CD4-positive, alpha-beta T cell (primary cell): ENCODE results near the gene RSBN1. TPM values are rescaled to one million over a fixed set of nuclear protein-coding genes. Genes with fewer than 3 reads are reported as not detected.

Experiments used
- ATAC-seq: fragments of 200-7000 bp; cut with Tn5 transposase; one replicate; pipeline ENCODE4 v1.10.0; 2022; ENCODE audit warnings: mild to moderate bottlenecking; ENCODE audit not compliant: poor library complexity
- CTCF ChIA-PET: fragments of 350-600 bp; sonication (Branson Sonifier 250); formaldehyde crosslinking; loops from one replicate; lab custom pipeline; 2021; ENCODE audit warnings: antibody characterized with exemption, inconsistent platforms; lab: Charles Lee
- POLR2A ChIA-PET: fragments of 350-600 bp; sonication (Branson Sonifier 250); formaldehyde crosslinking; loops from one replicate; lab custom pipeline; 2021; ENCODE audit warnings: antibody characterized with exemption, inconsistent platforms; lab: Charles Lee
- DNase-seq, 14 experiments: peaks; one replicate each; pipeline ENCODE4 v3.0.0-alpha.2; 2013 to 2020; ENCODE audit warnings: mixed read lengths in 2 of 14
- H3K27ac ChIP-seq, 2 donors: one replicate each; pipeline versions ENCODE4 v1.5.1 to v1.7.0; 2013; ENCODE audit warnings: low read length in 2 of 2, low read depth in 1 of 2, mild to moderate bottlenecking in 1 of 2
- H3K27me3 ChIP-seq, 2 experiments: 1 replicate in 1 of 2; 2 replicates in 1 of 2; pipeline versions ENCODE4 v1.6.1 to v1.7.0; 2013; ENCODE audit warnings: low read length in 2 of 2, control low read depth in 1 of 2, mild to moderate bottlenecking in 1 of 2, moderate library complexity in 1 of 2; ENCODE audit not compliant: insufficient read depth in 2 of 2, control insufficient read depth in 1 of 2
- H3K36me3 ChIP-seq: one replicate; pipeline ENCODE4 v1.6.1; 2013; ENCODE audit warnings: low read length, control low read depth; ENCODE audit not compliant: insufficient read depth
- H3K4me1 ChIP-seq: one replicate; pipeline ENCODE4 v1.6.1; 2013; ENCODE audit warnings: low read length, control low read depth; ENCODE audit not compliant: insufficient read depth
- H3K4me3 ChIP-seq: one replicate; pipeline ENCODE4 v1.5.1; 2013; ENCODE audit warnings: mild to moderate bottlenecking, low read length, moderate library complexity
- H3K9me3 ChIP-seq, 2 experiments: 1 replicate in 1 of 2; 2 replicates in 1 of 2; pipeline versions ENCODE4 v1.6.1 to v1.7.0; 2013; ENCODE audit warnings: low read length in 2 of 2, mild to moderate bottlenecking in 2 of 2, control low read depth in 1 of 2, moderate library complexity in 1 of 2; ENCODE audit not compliant: control insufficient read depth in 1 of 2, insufficient read depth in 1 of 2
- H3K27ac Mint-ChIP-seq: one replicate; pipeline ENCODE4 v1.8.0; 2020; ENCODE audit warnings: mixed read lengths
- H3K27me3 Mint-ChIP-seq: one replicate; pipeline ENCODE4 v1.8.0; 2021; ENCODE audit warnings: mixed read lengths
- H3K36me3 Mint-ChIP-seq: one replicate; pipeline ENCODE4 v1.8.0; 2021; ENCODE audit warnings: low read depth, mixed read lengths
- H3K4me1 Mint-ChIP-seq: one replicate; pipeline ENCODE4 v1.8.0; 2021; ENCODE audit warnings: low read depth, mixed read lengths
- H3K4me3 Mint-ChIP-seq: one replicate; pipeline ENCODE4 v1.8.0; 2020; ENCODE audit warnings: mild to moderate bottlenecking, mixed read lengths
- H3K9me3 Mint-ChIP-seq: one replicate; pipeline ENCODE4 v1.8.0; 2020; ENCODE audit warnings: mixed read lengths
- CTCF ChIP-seq: fragments of 200-600 bp; IDR thresholded peaks from one replicate; pipeline ENCODE4 v1.8.0; 2022; ENCODE audit warnings: antibody characterized with exemption, mild to moderate bottlenecking
- intact Hi-C, 2 experiments: fragments of 100-400 bp; cut with DNase I in 1 of 2; cut with micrococcal nuclease in 1 of 2; formaldehyde crosslinking; loops; one replicate each; pipeline versions ENCODE4 v1.15.1 to v1.9.0; 2023 to 2025; cut with DNase I, micrococcal nuclease
- total RNA-seq, 174 experiments: library from RNA in 2 of 174; stranded (reverse) in 2 of 174; gene quantifications; one replicate each; pipeline ENCODE4 v1.2.3 and lab custom pipeline; 2021 to 2026

RSBN1 gene
- total RNA-seq, 2 experiments from 2014 or later = 44.2 to 44.6 TPM

GRCh38 chr1:113835686-113836290 is 23.5 kb upstream of the RSBN1 start:
- H3K4me1 Mint-ChIP-seq = peaks cover 11% of the 10 kb centered on the region
- ChIA-PET CTCF (interaction anchor here (1.1 to 3.7 kb wide), 8 partner anchors 13 to 447 kb away, joined by 3 to 31 read pairs (median 4); partner anchors contain the start of genes AP4B1, DCLRE1B, HIPK1 and RSBN1), POLR2A (interaction anchor here (0.6 to 3.3 kb wide), 5 partner anchors 23 to 745 kb away, joined by 3 to 24 read pairs (median 4); partner anchors contain the start of genes AP4B1, DCLRE1B, HIPK1 and RSBN1)
- DNase-seq (peak in 4 of 14 experiments; percentile 48 to 80 (median 74)), ATAC-seq (peak; percentile 57)
- H3K27me3 Mint-ChIP-seq = no peaks in the 10 kb centered on the region
- TF ChIP-seq CTCF = peak; percentile 86
- H3K9me3 ChIP-seq = no peaks in the 10 kb centered on the region
- no peak overlapping the region for H3K27ac Mint-ChIP-seq
- peaks cover 46% of the 10 kb centered on the region for H3K36me3 ChIP-seq
- H3K36me3 Mint-ChIP-seq = peaks cover 71% of the 10 kb centered on the region
- no peaks in the 10 kb centered on the region for H3K9me3 Mint-ChIP-seq
- no peaks in the 10 kb centered on the region for H3K27me3 ChIP-seq
- H3K27ac ChIP-seq = no peak overlapping the region
- H3K4me1 ChIP-seq = no peaks in the 10 kb centered on the region
- H3K4me3 Mint-ChIP-seq = no peak overlapping the region
- no peak overlapping the region for H3K4me3 ChIP-seq
- intact Hi-C loops = loop anchor here (1.0 to 10.0 kb wide), 9 partner anchors 33 to 701 kb away; partner anchors contain the start of genes DCLRE1B (in 2 of the 2), OLFML3 (in 1 of the 2) and PTPN22 (in 1 of the 2)

- H3K4me1 Mint-ChIP-seq = peaks cover 11% of the 10 kb centered on the region
- no peak overlapping the region for H3K4me3 ChIP-seq
- no peaks in the 10 kb centered on the region for H3K9me3 ChIP-seq
- no peaks in the 10 kb centered on the region for H3K27me3 ChIP-seq
- ATAC-seq = no peak
- H3K27me3 Mint-ChIP-seq = no peaks in the 10 kb centered on the region
- no peak for TF ChIP-seq CTCF
- POLR2A ChIA-PET = interaction anchor here (0.6 to 3.3 kb wide), 4 partner anchors 22 to 129 kb away, joined by 3 to 24 read pairs (median 8); partner anchors contain the start of genes AP4B1, DCLRE1B, HIPK1 and RSBN1
- no peak for DNase-seq
- CTCF ChIA-PET = interaction anchor here (1.3 to 3.7 kb wide), 3 partner anchors 12 to 71 kb away, joined by 3 to 31 read pairs (median 4); partner anchors contain the start of genes AP4B1 and DCLRE1B
- peaks cover 69% of the 10 kb centered on the region for H3K36me3 Mint-ChIP-seq
- H3K4me3 Mint-ChIP-seq = no peak overlapping the region
- no peak overlapping the region for H3K27ac Mint-ChIP-seq
- intact Hi-C loops = loop anchor here (1.0 to 10.0 kb wide), 7 partner anchors 37 to 700 kb away; partner anchors contain the start of genes DCLRE1B (in 2 of the 2), OLFML3 (in 1 of the 2) and PTPN22 (in 1 of the 2)
- H3K36me3 ChIP-seq = peaks cover 48% of the 10 kb centered on the region
- no peak overlapping the region for H3K27ac ChIP-seq
- H3K4me1 ChIP-seq = no peaks in the 10 kb centered on the region
- no peaks in the 10 kb centered on the region for H3K9me3 Mint-ChIP-seq
Measured at GRCh38 chr1:113834716-113835115, 22.4 kb upstream of the RSBN1 start.

GRCh38 chr1:113830039-113830438 is 17.8 kb upstream of the RSBN1 start:
- POLR2A ChIA-PET = no interaction called here
- Mint-ChIP-seq H3K4me3 (no peak overlapping the region), H3K4me1 (no peaks in the 10 kb centered on the region), H3K27ac (no peak overlapping the region), H3K27me3 (no peaks in the 10 kb centered on the region), H3K36me3 (peaks cover 65% of the 10 kb centered on the region), H3K9me3 (no peaks in the 10 kb centered on the region)
- no peak overlapping the region for H3K27ac ChIP-seq
- H3K4me3 ChIP-seq = no peak overlapping the region
- no peak for TF ChIP-seq CTCF
- H3K27me3 ChIP-seq = no peaks in the 10 kb centered on the region
- no peak for DNase-seq
- intact Hi-C loops = loop anchor here in 1 of 2 experiments (10.0 kb wide), 1 partner anchor 695 kb away; no protein-coding TSS in a partner anchor
- no peak for ATAC-seq
- CTCF ChIA-PET = no interaction called here
- H3K4me1 ChIP-seq = no peaks in the 10 kb centered on the region
- peaks cover 65% of the 10 kb centered on the region for H3K36me3 ChIP-seq
- no peaks in the 10 kb centered on the region for H3K9me3 ChIP-seq
